SK-N-SH (cell line): ENCODE data around the gene CEACAM7. TPM values are rescaled to one million over a fixed set of nuclear protein-coding genes. Genes with fewer than 3 reads are reported as not detected.

Source experiments
- CTCF ChIA-PET: fragments of 300-600, 350-600 bp; formaldehyde crosslinking; extraction: SDS; loops from one replicate; lab custom pipeline; 2021; lab: Yijun Ruan, JAX
- POLR2A ChIA-PET: fragments of 350-600 bp; sonication (Branson Sonifier 250); formaldehyde crosslinking; extraction: SDS; loops from one replicate; lab custom pipeline; 2020; ENCODE audit warnings: antibody characterized with exemption, inconsistent platforms; lab: Yijun Ruan, JAX
- DNase-seq: peaks from one replicate; pipeline ENCODE4 v3.0.0; 2012
- H2AFZ ChIP-seq: fragments of 200-600 bp; sonication (generic); 2 replicates; pipeline ENCODE4 v1.8.1; 2016; ENCODE audit warnings: antibody characterized with exemption, mild to moderate bottlenecking, low read depth
- H3F3A ChIP-seq: fragments of 200-600 bp; sonication (generic); replicated peaks from 2 replicates; pipeline ENCODE3; 2016; ENCODE audit warnings: antibody characterized with exemption, mild to moderate bottlenecking; ENCODE audit not compliant: insufficient read depth
- H3K27ac ChIP-seq, 2 experiments: fragments of 200-500 bp in 1 of 2; fragments of 200-600 bp in 1 of 2; sonication (Bioruptor generic) in 1 of 2; sonication (generic), shearing (Covaris generic) in 1 of 2; 2 replicates each; pipeline versions ENCODE4 v1.5.1 to v1.6.1; 2014 to 2016; ENCODE audit warnings: low read depth in 2 of 2, inconsistent platforms in 1 of 2, low read length in 1 of 2, mild to moderate bottlenecking in 1 of 2, mixed read lengths in 1 of 2
- H3K27me3 ChIP-seq: fragments of 200-600 bp; sonication (generic), shearing (Covaris generic); 2 replicates; pipeline ENCODE4 v1.6.1; 2016; ENCODE audit warnings: mixed run types; ENCODE audit not compliant: insufficient read depth
- H3K36me3 ChIP-seq, 2 experiments: fragments of 200-500 bp in 1 of 2; fragments of 200-600 bp in 1 of 2; sonication (Bioruptor generic) in 1 of 2; sonication (generic) in 1 of 2; replicated peaks in 1 of 2; 2 replicates each; pipeline versions ENCODE3 to v1.5.1; 2014 to 2016; ENCODE audit warnings: low read length in 1 of 2, mild to moderate bottlenecking in 1 of 2; ENCODE audit not compliant: insufficient read depth in 2 of 2, control insufficient read depth in 1 of 2
- H3K4me1 ChIP-seq, 2 experiments: fragments of 200-500 bp in 1 of 2; fragments of 200-600 bp in 1 of 2; sonication (Bioruptor generic) in 1 of 2; sonication (generic), shearing (Covaris generic) in 1 of 2; 2 replicates each; pipeline versions ENCODE4 v1.5.1 to v1.6.1; 2014 to 2016; ENCODE audit warnings: low read depth in 1 of 2, low read length in 1 of 2, mixed run types in 1 of 2; ENCODE audit not compliant: insufficient read depth in 2 of 2, control insufficient read depth in 1 of 2
- H3K4me2 ChIP-seq: fragments of 200-600 bp; sonication (generic), shearing (Covaris generic); 2 replicates; pipeline ENCODE4 v1.6.1; 2017; ENCODE audit warnings: mixed run types
- H3K4me3 ChIP-seq, 2 experiments: fragments of 200-500 bp in 1 of 2; fragments of 200-600 bp in 1 of 2; sonication (Bioruptor generic) in 1 of 2; sonication (generic), shearing (Covaris generic) in 1 of 2; 2 replicates each; pipeline versions ENCODE4 v1.5.1 to v1.8.1; 2014 to 2016; ENCODE audit warnings: low read depth in 2 of 2, inconsistent platforms in 1 of 2, low read length in 1 of 2, mild to moderate bottlenecking in 1 of 2, mixed read lengths in 1 of 2, moderate library complexity in 1 of 2
- H3K79me2 ChIP-seq: fragments of 200-600 bp; sonication (generic); 2 replicates; pipeline ENCODE4 v1.8.1; 2017; ENCODE audit warnings: mild to moderate bottlenecking; ENCODE audit not compliant: insufficient read depth
- H3K9ac ChIP-seq: fragments of 200-600 bp; sonication (generic); 2 replicates; pipeline ENCODE4 v1.6.1; 2017; ENCODE audit warnings: mixed run types
- H3K9me2 ChIP-seq: fragments of 200-600 bp; sonication (generic); 2 replicates; pipeline ENCODE4 v1.6.1; 2017; ENCODE audit warnings: mixed run types
- H3K9me3 ChIP-seq: fragments of 200-600 bp; sonication (generic); 2 replicates; pipeline ENCODE4 v1.6.1; 2017; ENCODE audit warnings: mixed run types, mild to moderate bottlenecking, moderate library complexity
- H4K20me1 ChIP-seq: fragments of 200-600 bp; sonication (generic); 2 replicates; pipeline ENCODE4 v1.6.1; 2017; ENCODE audit warnings: mild to moderate bottlenecking, mixed run types; ENCODE audit not compliant: insufficient read depth
- CHD2 ChIP-seq: fragments of 150-350 bp; IDR thresholded peaks from 2 replicates; pipeline ENCODE4 v1.6.1; 2018; ENCODE audit warnings: low read length; ENCODE audit not compliant: partially characterized antibody
- ELF1 ChIP-seq: IDR thresholded peaks from 2 replicates; pipeline ENCODE4 v1.4.0; 2012
- EP300 ChIP-seq, 2 experiments: IDR thresholded peaks; 2 replicates each; pipeline versions ENCODE4 v1.4.0 to v1.6.1; 2012; ENCODE audit warnings: borderline replicate concordance in 1 of 2, low read depth in 1 of 2, low read length in 1 of 2
- EZH2phosphoT487 ChIP-seq: fragments of 200-600 bp; sonication (generic); IDR thresholded peaks from 2 replicates; pipeline ENCODE4 v1.6.1; 2017; ENCODE audit warnings: low read depth, mixed run types, mild to moderate bottlenecking, antibody characterized with exemption, moderate library complexity, borderline replicate concordance
- FOSL2 ChIP-seq: IDR thresholded peaks from 2 replicates; pipeline ENCODE4 v1.4.0; 2012; ENCODE audit warnings: low read depth, mild to moderate bottlenecking, moderate library complexity, borderline replicate concordance
- FOXJ3 ChIP-seq: sonication (generic); formaldehyde crosslinking; IDR thresholded peaks from 2 replicates; pipeline ENCODE4 v1.5.1; 2020; ENCODE audit warnings: mild to moderate bottlenecking, missing genetic modification reagents
- FOXM1 ChIP-seq: IDR thresholded peaks from 2 replicates; pipeline ENCODE4 v1.4.0; 2012; ENCODE audit warnings: low read depth, mild to moderate bottlenecking
- GABPA ChIP-seq: IDR thresholded peaks from 2 replicates; pipeline ENCODE4 v1.4.0; 2012; ENCODE audit warnings: low read depth, mild to moderate bottlenecking
- GATA2 ChIP-seq: sonication (generic); formaldehyde crosslinking; IDR thresholded peaks from 2 replicates; pipeline ENCODE4 v1.5.0; 2020; ENCODE audit warnings: mild to moderate bottlenecking, missing genetic modification reagents
- JUND ChIP-seq: IDR thresholded peaks from 2 replicates; pipeline ENCODE4 v1.4.0; 2012
- NFIC ChIP-seq: IDR thresholded peaks from 2 replicates; pipeline ENCODE4 v1.4.0; 2012; ENCODE audit warnings: borderline replicate concordance
- PBX3 ChIP-seq: IDR thresholded peaks from 2 replicates; pipeline ENCODE4; 2012
- RCOR1 ChIP-seq: fragments of 150-350 bp; IDR thresholded peaks from 2 replicates; pipeline ENCODE4 v1.6.1; 2017; ENCODE audit warnings: antibody characterized with exemption, low read length
- RXRA ChIP-seq: IDR thresholded peaks from 2 replicates; pipeline ENCODE4 v1.4.0; 2012; ENCODE audit warnings: low read depth, mild to moderate bottlenecking, borderline replicate concordance
- SIN3A ChIP-seq: IDR thresholded peaks from 2 replicates; pipeline ENCODE4 v1.6.1; 2012; ENCODE audit warnings: low read depth, mild to moderate bottlenecking, low read length, moderate library complexity, borderline replicate concordance
- TAF1 ChIP-seq: IDR thresholded peaks from 2 replicates; pipeline ENCODE4 v1.6.1; 2012; ENCODE audit warnings: low read depth, mild to moderate bottlenecking, low read length, moderate library complexity, borderline replicate concordance
- WGBS: methylation state at CpG from one replicate; pipeline ENCODE4 v1.1.6; 2017; ENCODE audit warnings: low lambda C conversion rate; 5-methylcytosine and 5-hydroxymethylcytosine counted together
- polyA plus RNA-seq, 3 experiments: library from polyadenylated mRNA; depleted of rRNA; stranded (reverse); fragments of >200 nt; gene quantifications; 2 replicates each; pipeline ENCODE4 v1.2.3, GENCODE V29; 2012
- TF ChIP-seq, protein P1 (sequence below): fragments of 200-600 bp; sonication (generic); IDR thresholded peaks from 2 replicates; pipeline ENCODE4 v1.6.1; 2017; ENCODE audit warnings: antibody characterized with exemption, mild to moderate bottlenecking, moderate library complexity
- TF ChIP-seq, protein P2 (sequence below): fragments of 150-350 bp; IDR thresholded peaks from 2 replicates; pipeline ENCODE4 v1.6.1; 2016; ENCODE audit warnings: mild to moderate bottlenecking, low read depth, low read length

The CEACAM7 gene
- polyA plus RNA-seq, 1 of the 3 experiments (the other 2 are of a cell fraction) = not detected

DNA sequence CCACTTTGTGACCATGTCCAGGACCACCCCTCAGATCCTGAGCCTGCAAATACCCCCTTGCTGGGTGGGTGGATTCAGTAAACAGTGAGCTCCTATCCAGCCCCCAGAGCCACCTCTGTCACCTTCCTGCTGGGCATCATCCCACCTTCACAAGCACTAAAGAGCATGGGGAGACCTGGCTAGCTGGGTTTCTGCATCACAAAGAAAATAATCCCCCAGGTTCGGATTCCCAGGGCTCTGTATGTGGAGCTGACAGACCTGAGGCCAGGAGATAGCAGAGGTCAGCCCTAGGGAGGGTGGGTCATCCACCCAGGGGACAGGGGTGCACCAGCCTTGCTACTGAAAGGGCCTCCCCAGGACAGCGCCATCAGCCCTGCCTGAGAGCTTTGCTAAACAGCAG is 7.7 kb upstream of the CEACAM7 start:
- CTCF ChIA-PET = interaction anchor here (0.9 to 1.2 kb wide), 2 partner anchors 11 to 54 kb away, joined by 3 to 5 read pairs; no protein-coding TSS in a partner anchor
- Histone ChIP-seq H3K79me2 (no peaks in the 10 kb centered on the region), H3K27me3 (no peaks in the 10 kb centered on the region), H3K9me2 (no peaks in the 10 kb centered on the region), H3K9me3 (no peaks in the 10 kb centered on the region), H3K27ac (no peak overlapping the region), H2AFZ (no peak overlapping the region), H3K36me3 (no peaks in the 10 kb centered on the region), H3F3A (no peaks in the 10 kb centered on the region), H3K4me3 (no peak overlapping the region), H3K9ac (no peak overlapping the region), H3K4me1 (no peaks in the 10 kb centered on the region), H4K20me1 (no peaks in the 10 kb centered on the region), H3K4me2 (no peak overlapping the region)
- WGBS = 33% methylated on average over 1 of the region's 2 CpGs
- POLR2A ChIA-PET = no interaction called here
- no peak for DNase-seq
- TF ChIP-seq SIN3A (no peak), EZH2phosphoT487 (no peak), FOSL2 (no peak), CHD2 (no peak), TAF1 (no peak), GATA2 (CRISPR knock-in tag) (no peak), ELF1 (no peak), RCOR1 (no peak), EP300 (IDR thresholded peaks at IDR 0.05; ENCODE audit: borderline replicate concordance in 1 of 2, low read depth in 1 of 2, low read length in 1 of 2) (no peak), FOXJ3 (no peak)
- TF ChIP-seq, protein P1, sequence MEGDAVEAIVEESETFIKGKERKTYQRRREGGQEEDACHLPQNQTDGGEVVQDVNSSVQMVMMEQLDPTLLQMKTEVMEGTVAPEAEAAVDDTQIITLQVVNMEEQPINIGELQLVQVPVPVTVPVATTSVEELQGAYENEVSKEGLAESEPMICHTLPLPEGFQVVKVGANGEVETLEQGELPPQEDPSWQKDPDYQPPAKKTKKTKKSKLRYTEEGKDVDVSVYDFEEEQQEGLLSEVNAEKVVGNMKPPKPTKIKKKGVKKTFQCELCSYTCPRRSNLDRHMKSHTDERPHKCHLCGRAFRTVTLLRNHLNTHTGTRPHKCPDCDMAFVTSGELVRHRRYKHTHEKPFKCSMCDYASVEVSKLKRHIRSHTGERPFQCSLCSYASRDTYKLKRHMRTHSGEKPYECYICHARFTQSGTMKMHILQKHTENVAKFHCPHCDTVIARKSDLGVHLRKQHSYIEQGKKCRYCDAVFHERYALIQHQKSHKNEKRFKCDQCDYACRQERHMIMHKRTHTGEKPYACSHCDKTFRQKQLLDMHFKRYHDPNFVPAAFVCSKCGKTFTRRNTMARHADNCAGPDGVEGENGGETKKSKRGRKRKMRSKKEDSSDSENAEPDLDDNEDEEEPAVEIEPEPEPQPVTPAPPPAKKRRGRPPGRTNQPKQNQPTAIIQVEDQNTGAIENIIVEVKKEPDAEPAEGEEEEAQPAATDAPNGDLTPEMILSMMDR = no peak

DNA sequence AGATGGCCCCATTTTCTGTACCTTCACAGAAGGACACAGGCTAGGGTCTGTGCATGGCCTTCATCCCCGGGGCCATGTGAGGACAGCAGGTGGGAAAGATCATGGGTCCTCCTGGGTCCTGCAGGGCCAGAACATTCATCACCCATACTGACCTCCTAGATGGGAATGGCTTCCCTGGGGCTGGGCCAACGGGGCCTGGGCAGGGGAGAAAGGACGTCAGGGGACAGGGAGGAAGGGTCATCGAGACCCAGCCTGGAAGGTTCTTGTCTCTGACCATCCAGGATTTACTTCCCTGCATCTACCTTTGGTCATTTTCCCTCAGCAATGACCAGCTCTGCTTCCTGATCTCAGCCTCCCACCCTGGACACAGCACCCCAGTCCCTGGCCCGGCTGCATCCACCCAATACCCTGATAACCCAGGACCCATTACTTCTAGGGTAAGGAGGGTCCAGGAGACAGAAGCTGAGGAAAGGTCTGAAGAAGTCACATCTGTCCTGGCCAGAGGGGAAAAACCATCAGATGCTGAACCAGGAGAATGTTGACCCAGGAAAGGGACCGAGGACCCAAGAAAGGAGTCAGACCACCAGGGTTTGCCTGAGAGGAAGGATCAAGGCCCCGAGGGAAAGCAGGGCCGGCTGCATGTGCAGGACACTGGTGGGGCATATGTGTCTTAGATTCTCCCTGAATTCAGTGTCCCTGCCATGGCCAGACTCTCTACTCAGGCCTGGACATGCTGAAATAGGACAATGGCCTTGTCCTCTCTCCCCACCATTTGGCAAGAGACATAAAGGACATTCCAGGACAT is 7.0 kb upstream of the CEACAM7 start:
- no peaks in the 10 kb centered on the region for H3K36me3 ChIP-seq
- no peak overlapping the region for H3K27ac ChIP-seq
- H3K9me3 ChIP-seq = no peaks in the 10 kb centered on the region
- DNase-seq = no peak
- H3K4me2 ChIP-seq = no peak overlapping the region
- H3K9ac ChIP-seq = no peak overlapping the region
- H3K27me3 ChIP-seq = no peaks in the 10 kb centered on the region
- H3F3A ChIP-seq = no peaks in the 10 kb centered on the region
- H4K20me1 ChIP-seq = no peaks in the 10 kb centered on the region
- ChIA-PET POLR2A (no interaction called here), CTCF (interaction anchor here (1.2 kb wide), 1 partner anchor 53 kb away, joined by 5 read pairs; no protein-coding TSS in a partner anchor)
- 1% methylated on average over 6 of the region's 8 CpGs for WGBS
- no peak overlapping the region for H2AFZ ChIP-seq
- no peaks in the 10 kb centered on the region for H3K79me2 ChIP-seq
- no peak overlapping the region for H3K4me3 ChIP-seq
- no peaks in the 10 kb centered on the region for H3K4me1 ChIP-seq
- no peaks in the 10 kb centered on the region for H3K9me2 ChIP-seq
- TF ChIP-seq SIN3A (no peak), GABPA (no peak), RXRA (no peak), PBX3 (no peak), FOXM1 (no peak), FOSL2 (no peak), JUND (no peak), FOXJ3 (no peak), NFIC (no peak)
- TF ChIP-seq, protein P2, sequence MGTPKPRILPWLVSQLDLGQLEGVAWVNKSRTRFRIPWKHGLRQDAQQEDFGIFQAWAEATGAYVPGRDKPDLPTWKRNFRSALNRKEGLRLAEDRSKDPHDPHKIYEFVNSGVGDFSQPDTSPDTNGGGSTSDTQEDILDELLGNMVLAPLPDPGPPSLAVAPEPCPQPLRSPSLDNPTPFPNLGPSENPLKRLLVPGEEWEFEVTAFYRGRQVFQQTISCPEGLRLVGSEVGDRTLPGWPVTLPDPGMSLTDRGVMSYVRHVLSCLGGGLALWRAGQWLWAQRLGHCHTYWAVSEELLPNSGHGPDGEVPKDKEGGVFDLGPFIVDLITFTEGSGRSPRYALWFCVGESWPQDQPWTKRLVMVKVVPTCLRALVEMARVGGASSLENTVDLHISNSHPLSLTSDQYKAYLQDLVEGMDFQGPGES = no peak
- TF ChIP-seq, protein P1 = no peak
